Measurements from ENCODE around the gene ZNF695. TPM values are rescaled to one million over a fixed set of nuclear protein-coding genes. Genes with fewer than 3 reads are reported as not detected.
"Not testable (repeated sequence)": the region's sequence is repeated elsewhere in the genome, so short reads cannot be mapped to it uniquely, and the experiment has no call there.

Gene ZNF695
- total RNA-seq, 1 donor from 2014 or later, result 14.2 TPM

- Mint-ChIP-seq H3K27me3 (no peaks in the 10 kb centered on the region), H3K36me3 (ENCODE audit: insufficient read depth) (peaks cover 23% of the 10 kb centered on the region), H3K4me1 (ENCODE audit: low read depth) (peaks cover 2% of the 10 kb centered on the region), H3K9me3 (ENCODE audit: low read depth) (peaks cover 17% of the 10 kb centered on the region), H3K4me3 (ENCODE audit: low read depth) (peak overlapping the region; percentile 100), H3K27ac (peak overlapping the region; percentile 100)
- no peak for TF ChIP-seq CTCF (IDR thresholded peaks at IDR 0.05; ENCODE audit: unreplicated experiment)
- DNase-seq (ENCODE audit: low spot score, unreplicated experiment), result no peak
These were observed 546 bp upstream of the ZNF695 start for GRCh38 chr1:247008406-247008799.

- peaks cover 54% of the 10 kb centered on the region for H3K36me3 Mint-ChIP-seq (ENCODE audit: insufficient read depth)
- not testable (repeated sequence) for H3K27me3 Mint-ChIP-seq; H3K27ac Mint-ChIP-seq; H3K4me3 Mint-ChIP-seq (ENCODE audit: low read depth); H3K4me1 Mint-ChIP-seq (ENCODE audit: low read depth); DNase-seq (ENCODE audit: low spot score, unreplicated experiment)
- H3K9me3 Mint-ChIP-seq (ENCODE audit: low read depth), result peaks cover 45% of the 10 kb centered on the region
These were observed 3.8 kb downstream of the ZNF695 start for GRCh38 chr1:247004081-247004480.

- DNase-seq (ENCODE audit: low spot score, unreplicated experiment), result no peak
These were observed 18.0 kb downstream of the ZNF695 start for GRCh38 chr1:246989901-246990300.

GRCh38 chr1:246988316-246988715 is 19.5 kb downstream of the ZNF695 start:
- no peaks in the 10 kb centered on the region for H3K4me1 Mint-ChIP-seq (ENCODE audit: low read depth)
- H3K27me3 Mint-ChIP-seq, result no peaks in the 10 kb centered on the region
- no peak for TF ChIP-seq CTCF (IDR thresholded peaks at IDR 0.05; ENCODE audit: unreplicated experiment)
- no peak overlapping the region for H3K27ac Mint-ChIP-seq
- H3K9me3 Mint-ChIP-seq (ENCODE audit: low read depth), result peaks cover 79% of the 10 kb centered on the region
- DNase-seq (ENCODE audit: low spot score, unreplicated experiment), result no peak
- H3K4me3 Mint-ChIP-seq (ENCODE audit: low read depth), result no peak overlapping the region
- H3K36me3 Mint-ChIP-seq (ENCODE audit: insufficient read depth), result peaks cover 97% of the 10 kb centered on the region

More at GRCh38 chr1:246989901-246990300, 18.0 kb downstream of the ZNF695 start:
- Mint-ChIP-seq H3K27me3 (no peaks in the 10 kb centered on the region), H3K27ac (peak overlapping the region; percentile 44), H3K36me3 (ENCODE audit: insufficient read depth) (peaks cover 97% of the 10 kb centered on the region), H3K9me3 (ENCODE audit: low read depth) (peaks cover 75% of the 10 kb centered on the region), H3K4me1 (ENCODE audit: low read depth) (no peaks in the 10 kb centered on the region), H3K4me3 (ENCODE audit: low read depth) (no peak overlapping the region)
- no peak for TF ChIP-seq CTCF (IDR thresholded peaks at IDR 0.05; ENCODE audit: unreplicated experiment)

- peaks cover 99% of the 10 kb centered on the region for H3K36me3 Mint-ChIP-seq (ENCODE audit: insufficient read depth)
- H3K27ac Mint-ChIP-seq, result no peak overlapping the region
- peaks cover 81% of the 10 kb centered on the region for H3K9me3 Mint-ChIP-seq (ENCODE audit: low read depth)
- DNase-seq (ENCODE audit: low spot score, unreplicated experiment), result no peak
- no peaks in the 10 kb centered on the region for H3K4me1 Mint-ChIP-seq (ENCODE audit: low read depth)
- TF ChIP-seq CTCF (IDR thresholded peaks at IDR 0.05; ENCODE audit: unreplicated experiment), result no peak
- H3K27me3 Mint-ChIP-seq, result no peaks in the 10 kb centered on the region
- no peak overlapping the region for H3K4me3 Mint-ChIP-seq (ENCODE audit: low read depth)
These were observed 20.7 kb downstream of the ZNF695 start for GRCh38 chr1:246987083-246987690.

- H3K4me3 Mint-ChIP-seq (ENCODE audit: low read depth), result no peak overlapping the region
- no peak for DNase-seq (ENCODE audit: low spot score, unreplicated experiment)
- H3K4me1 Mint-ChIP-seq (ENCODE audit: low read depth), result no peaks in the 10 kb centered on the region
- H3K36me3 Mint-ChIP-seq (ENCODE audit: insufficient read depth), result peaks cover 83% of the 10 kb centered on the region
- peak overlapping the region; percentile 29 for H3K27ac Mint-ChIP-seq
- no peaks in the 10 kb centered on the region for H3K27me3 Mint-ChIP-seq
- peaks cover 62% of the 10 kb centered on the region for H3K9me3 Mint-ChIP-seq (ENCODE audit: low read depth)
- TF ChIP-seq CTCF (IDR thresholded peaks at IDR 0.05; ENCODE audit: unreplicated experiment), result no peak
These were observed 29.1 kb downstream of the ZNF695 start for GRCh38 chr1:246978785-246979184.

All from progenitor cell of endocrine pancreas (in vitro differentiated cells).